Stimulated activated CD8-positive, alpha-beta memory T cell treated with anti-CD3 and anti-CD28 coated beads, Interleukin-7, amount 100 ng/mL, for 24 hours (primary cell): ENCODE measurements around the gene USP35.

Source experiments
- DNase-seq: peaks from one replicate; pipeline ENCODE4 v3.0.0-alpha.2; 2020; ENCODE audit warnings: low read depth

USP35 gene

GRCh38 chr11:78196661-78197091 lies 8.0 kb downstream of the USP35 start:
- no peak for DNase-seq

DNA sequence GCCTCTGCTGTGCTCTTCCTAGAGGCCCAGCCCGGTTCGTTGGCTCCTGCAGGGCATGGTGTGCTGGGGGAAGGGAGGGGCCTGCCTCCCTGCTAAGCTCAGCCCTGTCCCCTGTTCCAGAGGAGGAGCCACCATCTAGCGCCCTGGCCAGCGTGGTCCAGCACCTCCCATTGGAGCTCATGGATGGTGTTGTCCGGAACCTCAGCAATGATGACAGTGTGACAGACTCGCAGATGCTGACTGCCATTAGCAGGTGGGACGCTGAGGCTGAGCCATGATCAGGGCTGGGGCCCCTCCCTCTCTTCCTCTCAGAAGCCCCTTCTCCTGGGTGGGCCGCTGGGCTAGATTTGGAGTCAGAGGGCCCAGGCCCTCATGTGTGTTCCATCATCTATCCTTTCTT lies 9.1 kb downstream of the USP35 start:
- DNase-seq = no peak

GRCh38 chr11:78199015-78199652 lies 10.4 kb downstream of the USP35 start:
- DNase-seq = no peak

GRCh38 chr11:78199653-78200015 lies 10.9 kb downstream of the USP35 start:
- no peak for DNase-seq

- no peak for DNase-seq
These were observed 11.3 kb downstream of the USP35 start for GRCh38 chr11:78200061-78200460.

DNA sequence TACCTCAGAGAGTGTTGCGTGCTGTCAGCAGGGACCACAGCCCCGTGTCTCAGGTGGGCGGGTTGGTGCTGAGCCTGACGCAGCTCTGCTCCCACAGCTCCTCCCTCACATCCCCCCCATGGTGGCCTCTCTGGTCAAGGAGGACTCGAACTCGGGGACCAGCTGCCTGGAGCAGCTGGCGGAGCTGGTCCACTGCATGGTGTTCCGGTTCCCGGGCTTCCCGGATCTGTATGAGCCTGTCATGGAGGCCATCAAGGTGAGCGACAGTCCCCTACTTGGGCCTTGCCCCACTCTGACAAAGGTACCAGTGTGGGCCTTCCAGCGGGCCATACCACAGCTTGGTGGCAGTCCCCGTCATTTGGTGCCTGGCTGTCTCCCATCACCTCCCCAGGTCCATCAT lies 11.8 kb downstream of the USP35 start:
- no peak for DNase-seq

DNA sequence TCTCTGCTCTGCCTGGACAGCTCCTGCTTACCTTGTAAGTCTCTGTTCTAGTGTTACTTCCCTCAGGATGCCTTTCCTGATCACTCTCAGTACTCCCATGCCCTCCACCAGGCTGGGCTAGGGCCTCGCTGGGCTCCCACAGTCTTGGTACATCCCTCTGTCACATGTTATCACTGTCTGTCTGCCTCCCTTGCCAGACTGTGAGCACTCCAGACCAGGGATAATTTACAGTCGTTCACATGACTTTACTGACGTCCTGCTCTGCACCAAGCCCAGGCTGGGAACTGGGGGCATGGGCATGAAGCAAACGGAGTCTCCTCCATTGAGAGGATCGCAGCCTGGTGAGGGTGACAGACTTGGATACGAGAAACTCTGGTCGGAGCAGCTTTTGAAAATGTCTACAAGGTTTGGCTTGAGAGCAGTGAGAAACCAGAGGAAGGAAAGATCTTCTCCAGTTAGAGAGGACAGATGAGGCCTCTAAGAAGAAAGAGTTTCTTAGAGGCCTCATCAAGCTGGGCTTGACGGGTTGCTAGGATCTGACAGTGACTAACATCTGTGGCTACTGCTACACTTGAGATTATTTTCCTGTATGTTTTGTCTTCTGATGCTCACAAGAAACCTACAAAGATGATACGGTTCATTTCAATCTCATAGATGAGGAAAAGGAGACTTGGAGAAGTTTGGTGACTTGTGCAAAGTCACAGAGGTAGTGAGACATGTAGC lies 12.5 kb downstream of the USP35 start:
- no peak for DNase-seq

DNA sequence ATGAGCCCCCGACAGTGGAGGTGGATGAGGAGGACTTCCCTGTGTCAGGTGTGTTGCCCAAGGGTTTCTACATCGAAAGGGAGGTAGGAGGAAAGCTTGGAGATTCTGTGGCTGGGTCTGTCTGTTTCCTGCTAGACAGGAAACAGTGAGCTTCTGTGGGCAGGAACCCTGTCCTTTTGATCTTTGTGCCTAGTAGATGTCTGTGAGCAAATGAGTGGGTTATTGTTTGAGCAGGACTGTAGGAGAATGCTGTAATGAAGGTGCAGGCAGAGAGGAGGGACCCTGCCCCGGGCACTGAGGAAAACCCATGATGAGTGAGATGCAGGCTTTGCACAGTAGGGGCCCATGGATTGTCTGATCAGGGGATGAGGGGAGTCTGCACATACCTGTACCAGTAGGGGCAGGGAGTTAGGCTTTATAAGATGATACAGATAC lies 14.0 kb downstream of the USP35 start:
- DNase-seq = no peak

GRCh38 chr11:78203184-78203583 lies 14.5 kb downstream of the USP35 start:
- DNase-seq = no peak

DNA sequence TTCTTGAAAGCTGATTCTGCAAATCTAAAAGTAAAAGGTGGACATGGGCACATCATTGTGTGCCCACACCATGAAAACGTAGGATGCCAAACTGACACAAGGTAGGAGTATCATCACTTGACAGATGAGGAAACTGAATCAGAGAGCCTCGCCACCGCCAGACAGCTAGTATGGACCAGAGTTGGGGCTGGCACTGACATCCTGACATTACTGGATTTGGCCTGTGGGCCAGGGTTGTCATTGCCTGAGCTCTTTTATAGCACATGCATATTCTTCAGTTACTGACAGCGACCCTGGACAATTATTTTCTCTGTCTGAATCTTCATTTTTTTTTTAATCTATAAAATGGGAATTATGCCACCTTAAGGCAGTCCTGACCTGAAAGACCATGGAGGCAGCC lies 16.5 kb downstream of the USP35 start:
- no peak for DNase-seq

DNA sequence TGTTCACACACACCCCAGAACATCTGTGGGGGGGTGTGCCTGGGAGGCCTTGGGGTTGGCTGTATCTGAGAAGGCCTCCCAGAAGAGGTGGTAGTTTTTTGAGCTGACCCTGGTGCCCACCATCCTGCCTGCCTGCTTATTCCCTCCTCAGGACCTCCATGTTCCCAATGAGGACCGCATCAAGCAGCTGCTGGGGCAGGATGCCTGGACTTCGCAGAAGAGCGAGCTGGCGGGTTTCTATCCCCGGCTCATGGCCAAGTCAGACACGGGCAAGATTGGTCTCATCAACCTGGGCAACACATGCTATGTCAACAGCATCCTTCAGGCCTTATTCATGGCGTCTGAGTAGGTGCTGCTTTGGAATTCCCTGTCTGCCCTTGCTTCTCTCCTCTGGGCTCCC lies 17.0 kb downstream of the USP35 start:
- no peak for DNase-seq

- no peak for DNase-seq
These were observed 19.0 kb downstream of the USP35 start for GRCh38 chr11:78207532-78208256.

DNA sequence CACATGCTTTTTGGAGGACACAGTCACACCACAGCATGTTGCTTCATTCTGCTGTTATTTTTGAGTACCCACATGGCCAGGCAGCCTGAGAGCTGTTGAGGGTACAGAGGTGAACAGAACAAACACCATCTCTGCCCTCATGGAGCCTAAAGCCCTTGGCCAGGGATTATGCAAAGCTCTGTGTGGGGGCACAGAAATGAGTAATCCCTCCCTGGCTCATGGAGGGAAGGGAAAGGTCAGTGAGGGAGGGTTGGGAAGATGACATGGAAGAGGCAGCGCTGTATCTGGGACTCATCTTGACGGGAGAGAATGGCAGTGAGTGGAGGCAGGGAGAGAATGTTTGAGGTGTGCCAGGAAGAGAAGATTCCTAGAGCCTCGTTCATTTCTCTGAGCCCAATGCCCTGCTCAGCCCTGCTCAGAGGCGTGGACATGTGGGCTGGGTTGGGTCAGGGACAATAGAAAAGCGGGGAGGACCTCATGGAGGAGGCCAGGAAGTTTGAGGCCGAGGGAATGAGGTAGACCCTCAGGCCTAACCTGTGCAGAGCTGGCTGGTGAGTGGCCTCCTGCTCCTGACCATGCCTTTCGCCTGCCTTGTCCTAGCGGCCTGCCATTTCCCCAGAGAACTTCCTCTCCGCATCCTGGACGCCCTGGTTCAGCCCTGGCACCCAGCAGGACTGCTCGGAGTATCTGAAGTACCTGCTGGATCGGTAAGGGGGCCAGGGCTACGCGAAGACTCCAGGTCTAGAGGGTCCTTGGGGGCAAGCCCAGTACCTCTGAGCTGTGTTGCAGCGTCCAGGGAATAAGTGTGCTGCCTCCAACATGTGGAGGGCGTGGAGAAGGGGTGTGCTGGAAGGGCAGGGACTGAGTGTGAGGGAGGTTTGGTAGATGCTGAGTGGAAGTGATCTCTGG lies 19.8 kb downstream of the USP35 start:
- DNase-seq = no peak

DNA sequence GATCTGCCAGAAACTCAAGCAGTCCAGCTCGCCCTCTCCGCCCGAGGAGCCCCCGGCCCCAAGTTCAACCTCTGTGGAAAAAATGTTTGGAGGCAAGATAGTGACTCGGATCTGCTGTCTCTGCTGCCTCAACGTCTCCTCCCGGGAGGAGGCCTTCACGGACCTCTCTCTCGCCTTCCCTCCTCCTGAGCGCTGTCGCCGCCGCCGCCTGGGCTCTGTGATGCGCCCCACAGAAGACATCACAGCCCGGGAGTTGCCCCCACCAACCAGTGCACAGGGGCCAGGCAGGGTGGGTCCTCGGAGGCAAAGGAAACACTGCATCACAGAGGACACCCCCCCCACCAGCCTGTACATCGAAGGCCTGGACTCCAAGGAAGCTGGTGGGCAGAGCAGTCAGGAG lies 20.8 kb downstream of the USP35 start:
- DNase-seq = no peak

GRCh38 chr11:78210000-78210608 lies 21.4 kb downstream of the USP35 start:
- no peak for DNase-seq

DNA sequence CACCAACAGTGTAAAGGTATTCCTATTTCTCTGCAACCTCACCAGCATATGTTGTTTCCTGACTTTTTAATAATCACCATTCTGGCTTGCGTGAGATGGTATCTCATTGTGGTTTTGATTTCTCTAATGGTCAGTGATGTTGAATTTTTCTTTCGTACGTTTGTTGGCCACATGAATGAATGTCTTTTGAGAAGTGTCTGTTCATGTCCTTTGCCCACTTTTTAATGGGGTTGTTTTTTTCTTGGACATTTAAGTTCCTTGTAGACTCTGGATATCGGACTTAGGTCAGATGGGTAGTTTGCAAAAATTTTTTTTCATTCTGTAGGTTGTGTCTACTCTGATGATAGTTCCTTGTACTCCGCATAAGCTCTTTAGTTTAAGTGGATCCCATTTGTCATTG lies 22.8 kb downstream of the USP35 start:
- no peak for DNase-seq

GRCh38 chr11:78212586-78213371 lies 24.1 kb downstream of the USP35 start:
- DNase-seq = no peak

DNA sequence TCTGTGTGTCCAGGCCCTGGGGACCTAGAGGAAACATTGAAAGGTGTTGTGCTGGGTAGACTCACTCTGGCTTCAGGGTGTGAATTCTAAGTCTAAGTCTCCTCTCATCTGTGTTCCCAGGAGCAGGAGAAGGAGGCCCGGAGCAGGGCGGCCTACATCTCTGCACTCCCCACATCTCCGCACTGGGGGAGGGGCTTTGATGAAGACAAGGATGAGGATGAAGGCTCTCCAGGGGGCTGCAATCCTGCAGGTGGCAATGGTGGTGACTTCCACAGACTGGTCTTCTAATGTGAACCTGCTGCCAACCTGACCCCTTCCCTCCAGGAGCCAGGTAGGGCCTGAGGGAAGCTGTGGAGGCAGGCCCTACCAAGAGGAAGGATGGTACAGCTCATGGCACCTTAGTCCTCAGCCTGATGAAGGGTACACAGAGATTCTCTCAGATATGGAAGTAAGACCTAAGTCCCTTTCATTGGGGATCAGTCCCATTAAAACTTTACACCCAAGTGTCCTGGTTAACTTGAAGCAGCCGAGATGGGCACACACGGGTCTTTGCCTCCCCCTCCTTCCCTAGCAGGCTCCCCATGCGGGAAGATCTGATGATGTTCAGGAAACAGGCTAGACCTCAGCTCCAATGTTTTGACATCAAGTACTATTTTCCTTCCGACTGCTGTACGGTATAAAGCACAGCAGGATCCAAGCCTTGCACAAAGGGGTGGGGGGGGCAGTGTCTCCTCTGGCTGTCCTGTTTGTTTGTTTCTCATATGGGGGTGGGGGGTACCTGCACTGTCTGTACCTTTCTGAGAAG lies 25.0 kb downstream of the USP35 start:
- no peak for DNase-seq

- DNase-seq = no peak
These were observed 25.8 kb downstream of the USP35 start for GRCh38 chr11:78214331-78215194.
